OCI-LY3 (cell line): ENCODE measurements around the gene PSMA6.

Experiments
- EZH2phosphoT487 ChIP-seq: fragments of 200-600 bp; shearing (Covaris generic); IDR thresholded peaks from 2 replicates; pipeline ENCODE4 v1.6.1; 2018; ENCODE audit warnings: antibody characterized with exemption, mixed run types, low read depth
- TF ChIP-seq, protein P1 (sequence below): fragments of 200-600, 300-600 bp; sonication (generic); IDR thresholded peaks from 2 replicates; pipeline ENCODE4 v1.5.1; 2014; ENCODE audit warnings: antibody characterized with exemption, low read length, low read depth

DNA sequence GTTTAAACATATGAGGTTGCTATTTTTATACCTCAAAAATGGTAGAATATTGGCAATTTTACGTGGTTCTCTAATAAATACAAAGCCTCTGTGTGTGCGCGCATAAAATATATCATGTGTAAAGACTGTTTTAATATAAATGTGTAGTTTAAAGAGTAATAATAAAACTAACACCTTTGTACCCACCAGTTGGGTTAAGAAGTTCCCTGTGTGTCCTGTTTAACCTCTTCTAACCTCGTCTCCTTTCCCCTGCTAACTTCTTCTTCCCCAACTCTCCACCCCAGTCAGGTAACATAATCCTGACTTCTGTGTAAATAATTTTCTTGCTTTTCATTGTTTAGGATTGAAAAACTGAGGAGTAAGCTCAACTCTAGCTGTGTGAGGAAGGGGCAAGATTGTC is 47.6 kb upstream of the PSMA6 start:
- TF ChIP-seq, protein P1, sequence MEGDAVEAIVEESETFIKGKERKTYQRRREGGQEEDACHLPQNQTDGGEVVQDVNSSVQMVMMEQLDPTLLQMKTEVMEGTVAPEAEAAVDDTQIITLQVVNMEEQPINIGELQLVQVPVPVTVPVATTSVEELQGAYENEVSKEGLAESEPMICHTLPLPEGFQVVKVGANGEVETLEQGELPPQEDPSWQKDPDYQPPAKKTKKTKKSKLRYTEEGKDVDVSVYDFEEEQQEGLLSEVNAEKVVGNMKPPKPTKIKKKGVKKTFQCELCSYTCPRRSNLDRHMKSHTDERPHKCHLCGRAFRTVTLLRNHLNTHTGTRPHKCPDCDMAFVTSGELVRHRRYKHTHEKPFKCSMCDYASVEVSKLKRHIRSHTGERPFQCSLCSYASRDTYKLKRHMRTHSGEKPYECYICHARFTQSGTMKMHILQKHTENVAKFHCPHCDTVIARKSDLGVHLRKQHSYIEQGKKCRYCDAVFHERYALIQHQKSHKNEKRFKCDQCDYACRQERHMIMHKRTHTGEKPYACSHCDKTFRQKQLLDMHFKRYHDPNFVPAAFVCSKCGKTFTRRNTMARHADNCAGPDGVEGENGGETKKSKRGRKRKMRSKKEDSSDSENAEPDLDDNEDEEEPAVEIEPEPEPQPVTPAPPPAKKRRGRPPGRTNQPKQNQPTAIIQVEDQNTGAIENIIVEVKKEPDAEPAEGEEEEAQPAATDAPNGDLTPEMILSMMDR = no peak
- TF ChIP-seq EZH2phosphoT487 = no peak
